ENCODE measurements around the gene TLCD2. TPM values are rescaled to one million over a fixed set of nuclear protein-coding genes. Genes with fewer than 3 reads are reported as not detected.
A peak's percentile ranks its signal among the peaks of the same experiment; 100 is the strongest.

Gene TLCD2
- total and polyA plus RNA-seq, 2 of the 13 experiments (the other 11 are each of a cell fraction or from before 2014, with no cell fraction given): 0.90 to 1.1 TPM

GRCh38 chr17:1716076-1716911, 6.1 kb upstream of the TLCD2 start (continued):
- TF ChIP-seq, protein P1, sequence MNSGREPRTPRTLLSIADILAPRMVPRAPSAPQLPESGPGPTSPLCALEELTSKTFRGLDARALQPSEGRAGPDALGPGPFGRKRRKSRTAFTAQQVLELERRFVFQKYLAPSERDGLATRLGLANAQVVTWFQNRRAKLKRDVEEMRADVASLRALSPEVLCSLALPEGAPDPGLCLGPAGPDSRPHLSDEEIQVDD (CRISPR knock-in tag; IDR thresholded peaks at IDR 0.05; ENCODE audit: borderline replicate concordance): no peak
- TF ChIP-seq, protein P2, sequence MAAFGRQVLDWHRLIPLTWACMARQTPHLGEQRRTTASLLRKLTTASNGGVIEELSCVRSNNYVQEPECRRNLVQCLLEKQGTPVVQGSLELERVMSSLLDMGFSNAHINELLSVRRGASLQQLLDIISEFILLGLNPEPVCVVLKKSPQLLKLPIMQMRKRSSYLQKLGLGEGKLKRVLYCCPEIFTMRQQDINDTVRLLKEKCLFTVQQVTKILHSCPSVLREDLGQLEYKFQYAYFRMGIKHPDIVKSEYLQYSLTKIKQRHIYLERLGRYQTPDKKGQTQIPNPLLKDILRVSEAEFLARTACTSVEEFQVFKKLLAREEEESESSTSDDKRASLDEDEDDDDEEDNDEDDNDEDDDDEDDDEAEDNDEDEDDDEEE (CRISPR knock-in tag; IDR thresholded peaks at IDR 0.05): no peak
- TF ChIP-seq ZNF773 (CRISPR knock-in tag; IDR thresholded peaks at IDR 0.05; ENCODE audit: borderline replicate concordance) (no peak), SP4 (CRISPR knock-in tag; IDR thresholded peaks at IDR 0.05) (peak; percentile 100), DBP (CRISPR knock-in tag; IDR thresholded peaks at IDR 0.05; ENCODE audit: not compliant biosample characterization) (no peak), FOXA3 (CRISPR knock-in tag; IDR thresholded peaks at IDR 0.05) (no peak; the same call in 1 of the 2 replicates), ZNF740 (CRISPR knock-in tag; IDR thresholded peaks at IDR 0.05) (no peak), ELF3 (CRISPR knock-in tag; IDR thresholded peaks at IDR 0.05) (no peak), ZKSCAN8 (CRISPR knock-in tag; IDR thresholded peaks at IDR 0.05; ENCODE audit: borderline replicate concordance) (no peak), HDAC1 (CRISPR knock-in tag; IDR thresholded peaks at IDR 0.05) (peak; percentile 92), GMEB2 (CRISPR knock-in tag; IDR thresholded peaks at IDR 0.05; ENCODE audit: low read depth) (peak; percentile 93), ZNF781 (CRISPR knock-in tag; IDR thresholded peaks at IDR 0.05; ENCODE audit: borderline replicate concordance, not compliant biosample characterization) (no peak), MAF1 (CRISPR knock-in tag; IDR thresholded peaks at IDR 0.05; ENCODE audit: borderline replicate concordance) (no peak), MIER2 (CRISPR knock-in tag; IDR thresholded peaks at IDR 0.05) (no peak), ZBTB37 (CRISPR knock-in tag; IDR thresholded peaks at IDR 0.05) (no peak), ZBTB26 (CRISPR knock-in tag; IDR thresholded peaks at IDR 0.05; ENCODE audit: borderline replicate concordance) (no peak)
- TF ChIP-seq, protein P3, sequence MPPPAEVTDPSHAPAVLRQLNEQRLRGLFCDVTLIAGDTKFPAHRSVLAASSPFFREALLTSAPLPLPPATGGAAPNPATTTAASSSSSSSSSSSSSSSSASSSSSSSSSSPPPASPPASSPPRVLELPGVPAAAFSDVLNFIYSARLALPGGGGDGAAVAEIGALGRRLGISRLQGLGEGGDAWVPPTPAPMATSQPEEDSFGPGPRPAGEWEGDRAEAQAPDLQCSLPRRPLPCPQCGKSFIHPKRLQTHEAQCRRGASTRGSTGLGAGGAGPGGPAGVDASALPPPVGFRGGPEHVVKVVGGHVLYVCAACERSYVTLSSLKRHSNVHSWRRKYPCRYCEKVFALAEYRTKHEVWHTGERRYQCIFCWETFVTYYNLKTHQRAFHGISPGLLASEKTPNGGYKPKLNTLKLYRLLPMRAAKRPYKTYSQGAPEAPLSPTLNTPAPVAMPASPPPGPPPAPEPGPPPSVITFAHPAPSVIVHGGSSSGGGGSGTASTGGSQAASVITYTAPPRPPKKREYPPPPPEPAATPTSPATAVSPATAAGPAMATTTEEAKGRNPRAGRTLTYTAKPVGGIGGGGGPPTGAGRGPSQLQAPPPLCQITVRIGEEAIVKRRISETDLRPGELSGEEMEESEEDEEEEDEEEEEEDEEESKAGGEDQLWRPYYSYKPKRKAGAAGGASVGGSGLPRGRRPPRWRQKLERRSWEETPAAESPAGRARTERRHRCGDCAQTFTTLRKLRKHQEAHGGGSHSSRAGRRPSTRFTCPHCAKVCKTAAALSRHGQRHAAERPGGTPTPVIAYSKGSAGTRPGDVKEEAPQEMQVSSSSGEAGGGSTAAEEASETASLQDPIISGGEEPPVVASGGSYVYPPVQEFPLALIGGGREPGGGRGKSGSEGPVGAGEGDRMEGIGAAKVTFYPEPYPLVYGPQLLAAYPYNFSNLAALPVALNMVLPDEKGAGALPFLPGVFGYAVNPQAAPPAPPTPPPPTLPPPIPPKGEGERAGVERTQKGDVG (CRISPR knock-in tag; IDR thresholded peaks at IDR 0.05; ENCODE audit: borderline replicate concordance): 0 out of 2 replicates have a peak, but pooled peaks have one; percentile 73

All from HepG2 (cell line).